ENCODE results near the gene MAGI2.

MAGI2 gene

DNA sequence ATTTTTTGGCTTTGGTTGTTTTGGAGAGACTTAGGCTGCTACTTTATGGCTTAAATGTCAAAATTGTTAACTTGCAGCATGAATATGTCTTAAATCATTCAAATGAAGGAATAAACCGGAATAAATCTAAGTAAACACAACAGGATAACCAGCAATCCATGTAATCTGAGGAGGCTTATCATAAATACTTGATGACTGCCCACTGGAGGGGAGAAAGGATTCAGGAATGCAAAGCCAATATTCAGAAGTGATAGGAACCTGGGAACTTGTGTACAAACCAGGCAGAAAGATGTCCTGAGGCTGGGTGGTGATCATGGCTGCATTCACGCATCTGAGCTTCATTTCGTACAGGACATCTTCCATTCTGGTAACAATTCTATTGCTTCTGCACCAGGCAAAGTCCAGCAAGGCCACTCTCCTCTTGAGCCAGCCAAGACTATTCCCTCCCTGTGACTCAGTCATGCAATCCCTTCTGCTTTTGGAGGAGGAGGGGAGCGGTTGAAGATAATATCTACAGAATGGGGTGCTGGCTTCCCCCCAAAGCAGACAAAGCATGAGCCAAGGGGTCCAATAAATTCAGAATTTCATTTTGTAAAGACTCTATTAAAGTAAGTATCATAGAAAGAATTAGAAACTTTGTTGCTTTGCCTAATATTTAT, 1280.4 kb downstream of the MAGI2 start:
- no peaks in the 10 kb centered on the region for H3F3A ChIP-seq (ENCODE audit: insufficient read depth)
- no peak overlapping the region for H3K27ac ChIP-seq (ENCODE audit: low read depth, low read length)
- H3K79me2 ChIP-seq (ENCODE audit: insufficient read depth, low read length): no peaks in the 10 kb centered on the region
- H3K9ac ChIP-seq (ENCODE audit: low read length): no peak overlapping the region
- H3K4me2 ChIP-seq (ENCODE audit: low read depth, low read length, poor library complexity, severe bottlenecking): no peak overlapping the region
- no peak overlapping the region for H2AFZ ChIP-seq (ENCODE audit: low read depth, low read length, severe bottlenecking)
- H3K36me3 ChIP-seq (ENCODE audit: low read length): no peaks in the 10 kb centered on the region
- H4K20me1 ChIP-seq (ENCODE audit: low read depth, low read length): no peaks in the 10 kb centered on the region
- TF ChIP-seq, protein P1, sequence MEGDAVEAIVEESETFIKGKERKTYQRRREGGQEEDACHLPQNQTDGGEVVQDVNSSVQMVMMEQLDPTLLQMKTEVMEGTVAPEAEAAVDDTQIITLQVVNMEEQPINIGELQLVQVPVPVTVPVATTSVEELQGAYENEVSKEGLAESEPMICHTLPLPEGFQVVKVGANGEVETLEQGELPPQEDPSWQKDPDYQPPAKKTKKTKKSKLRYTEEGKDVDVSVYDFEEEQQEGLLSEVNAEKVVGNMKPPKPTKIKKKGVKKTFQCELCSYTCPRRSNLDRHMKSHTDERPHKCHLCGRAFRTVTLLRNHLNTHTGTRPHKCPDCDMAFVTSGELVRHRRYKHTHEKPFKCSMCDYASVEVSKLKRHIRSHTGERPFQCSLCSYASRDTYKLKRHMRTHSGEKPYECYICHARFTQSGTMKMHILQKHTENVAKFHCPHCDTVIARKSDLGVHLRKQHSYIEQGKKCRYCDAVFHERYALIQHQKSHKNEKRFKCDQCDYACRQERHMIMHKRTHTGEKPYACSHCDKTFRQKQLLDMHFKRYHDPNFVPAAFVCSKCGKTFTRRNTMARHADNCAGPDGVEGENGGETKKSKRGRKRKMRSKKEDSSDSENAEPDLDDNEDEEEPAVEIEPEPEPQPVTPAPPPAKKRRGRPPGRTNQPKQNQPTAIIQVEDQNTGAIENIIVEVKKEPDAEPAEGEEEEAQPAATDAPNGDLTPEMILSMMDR (IDR thresholded peaks at IDR 0.05; ENCODE audit: insufficient read depth, low read length, poor library complexity, severe bottlenecking): no peak
- no peak for TF ChIP-seq EZH2phosphoT487 (conservative IDR thresholded peaks at IDR 0.05; ENCODE audit: low read length)
- no peaks in the 10 kb centered on the region for H3K9me3 ChIP-seq (ENCODE audit: insufficient read depth, low read length)
- H3K4me3 ChIP-seq (ENCODE audit: insufficient read depth, low read length, poor library complexity, severe bottlenecking): no peak overlapping the region
- H3K9me2 ChIP-seq (replicated peaks; ENCODE audit: insufficient read depth, low read length): no peaks in the 10 kb centered on the region
- peaks cover 3% of the 10 kb centered on the region; the same call in 1 of the 2 replicates for H3K27me3 ChIP-seq (ENCODE audit: low read length)

DNA sequence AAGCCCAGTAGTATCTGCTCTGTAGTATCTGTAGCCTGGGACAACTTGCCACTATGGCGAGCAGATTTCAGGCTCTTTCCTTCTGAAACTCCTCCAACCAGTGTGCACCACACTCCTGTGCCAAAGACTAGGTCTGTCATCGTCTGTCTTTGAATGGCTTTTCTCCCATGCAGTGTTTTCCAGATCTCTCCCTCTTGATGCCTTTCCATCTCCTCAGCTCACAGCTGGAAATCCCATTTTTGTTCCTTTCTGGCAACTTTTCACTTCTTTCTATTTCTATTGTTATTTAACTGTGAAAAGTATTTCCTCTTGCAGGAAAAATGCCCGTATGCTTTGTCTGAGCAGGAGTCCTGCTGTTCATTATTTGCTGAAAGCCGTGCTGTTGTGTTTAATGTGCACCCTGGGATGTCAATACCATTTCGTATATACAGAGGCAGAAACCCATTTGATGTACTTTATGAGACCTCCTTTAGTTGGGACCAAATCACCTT, 1281.2 kb downstream of the MAGI2 start:
- H3K9ac ChIP-seq (ENCODE audit: low read length): no peak overlapping the region
- H3K4me3 ChIP-seq (ENCODE audit: insufficient read depth, low read length, poor library complexity, severe bottlenecking): no peak overlapping the region
- no peaks in the 10 kb centered on the region for H3K36me3 ChIP-seq (ENCODE audit: low read length)
- TF ChIP-seq, protein P1 (IDR thresholded peaks at IDR 0.05; ENCODE audit: insufficient read depth, low read length, poor library complexity, severe bottlenecking): no peak
- no peak for TF ChIP-seq EZH2phosphoT487 (conservative IDR thresholded peaks at IDR 0.05; ENCODE audit: low read length)
- no peak overlapping the region for H3K27ac ChIP-seq (ENCODE audit: low read depth, low read length)
- no peak overlapping the region for H2AFZ ChIP-seq (ENCODE audit: low read depth, low read length, severe bottlenecking)
- no peak overlapping the region for H3K4me2 ChIP-seq (ENCODE audit: low read depth, low read length, poor library complexity, severe bottlenecking)
- H3K9me3 ChIP-seq (ENCODE audit: insufficient read depth, low read length): no peaks in the 10 kb centered on the region
- H4K20me1 ChIP-seq (ENCODE audit: low read depth, low read length): no peaks in the 10 kb centered on the region
- H3K9me2 ChIP-seq (replicated peaks; ENCODE audit: insufficient read depth, low read length): no peaks in the 10 kb centered on the region
- no peaks in the 10 kb centered on the region for H3F3A ChIP-seq (ENCODE audit: insufficient read depth)
- peaks cover 3% of the 10 kb centered on the region; the same call in 1 of the 2 replicates for H3K27me3 ChIP-seq (ENCODE audit: low read length)
- H3K79me2 ChIP-seq (ENCODE audit: insufficient read depth, low read length): no peaks in the 10 kb centered on the region

DNA sequence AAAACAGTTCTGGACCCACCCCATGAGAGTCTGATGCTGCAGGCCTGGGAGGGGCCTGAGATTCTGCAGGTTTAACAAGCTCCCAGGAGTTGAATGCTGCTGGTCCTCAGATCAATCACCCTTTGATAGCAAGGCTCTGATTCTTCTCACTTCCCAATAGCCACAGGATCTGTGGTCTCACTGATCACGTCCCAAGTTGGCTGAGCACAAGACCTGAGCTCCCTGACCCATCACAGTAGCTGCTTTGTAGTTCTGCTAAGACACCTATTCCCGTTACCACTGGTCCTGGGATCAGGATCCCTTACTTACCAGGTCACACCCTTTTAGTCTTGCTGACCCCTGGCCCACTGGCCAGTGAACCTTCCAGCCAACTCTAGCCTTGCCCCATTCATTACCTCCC, 1282.1 kb downstream of the MAGI2 start:
- Histone ChIP-seq H3F3A (ENCODE audit: insufficient read depth) (no peaks in the 10 kb centered on the region), H2AFZ (ENCODE audit: low read depth, low read length, severe bottlenecking) (no peak overlapping the region), H3K27ac (ENCODE audit: low read depth, low read length) (no peak overlapping the region), H3K9me3 (ENCODE audit: insufficient read depth, low read length) (no peaks in the 10 kb centered on the region), H3K27me3 (ENCODE audit: low read length) (peaks cover 3% of the 10 kb centered on the region; the same call in 1 of the 2 replicates), H4K20me1 (ENCODE audit: low read depth, low read length) (no peaks in the 10 kb centered on the region), H3K4me3 (ENCODE audit: insufficient read depth, low read length, poor library complexity, severe bottlenecking) (no peak overlapping the region), H3K36me3 (ENCODE audit: low read length) (no peaks in the 10 kb centered on the region), H3K9ac (ENCODE audit: low read length) (no peak overlapping the region), H3K9me2 (replicated peaks; ENCODE audit: insufficient read depth, low read length) (no peaks in the 10 kb centered on the region), H3K4me2 (ENCODE audit: low read depth, low read length, poor library complexity, severe bottlenecking) (no peak overlapping the region), H3K79me2 (ENCODE audit: insufficient read depth, low read length) (no peaks in the 10 kb centered on the region)
- TF ChIP-seq, protein P1 (IDR thresholded peaks at IDR 0.05; ENCODE audit: insufficient read depth, low read length, poor library complexity, severe bottlenecking): no peak
- no peak for TF ChIP-seq EZH2phosphoT487 (conservative IDR thresholded peaks at IDR 0.05; ENCODE audit: low read length)
